Neural cell (in vitro differentiated cells): ENCODE results near the gene CLIP1.

Source experiments
- EZH2 ChIP-seq: fragments of 200-600, 300-800 bp; shearing (Covaris generic), sonication (generic); IDR thresholded peaks from 2 replicates; pipeline ENCODE4 v1.6.1; 2014; ENCODE audit warnings: antibody characterized with exemption, low read length, borderline replicate concordance, mild to moderate bottlenecking; ENCODE audit not compliant: insufficient read depth, poor library complexity, severe bottlenecking
- TF ChIP-seq, protein P1 (sequence below): fragments of 450-650 bp; IDR thresholded peaks from 2 replicates; pipeline ENCODE4 v1.5.1; 2014; ENCODE audit warnings: antibody characterized with exemption, mild to moderate bottlenecking, moderate library complexity; ENCODE audit not compliant: poor library complexity, severe bottlenecking

- TF ChIP-seq, protein P1, sequence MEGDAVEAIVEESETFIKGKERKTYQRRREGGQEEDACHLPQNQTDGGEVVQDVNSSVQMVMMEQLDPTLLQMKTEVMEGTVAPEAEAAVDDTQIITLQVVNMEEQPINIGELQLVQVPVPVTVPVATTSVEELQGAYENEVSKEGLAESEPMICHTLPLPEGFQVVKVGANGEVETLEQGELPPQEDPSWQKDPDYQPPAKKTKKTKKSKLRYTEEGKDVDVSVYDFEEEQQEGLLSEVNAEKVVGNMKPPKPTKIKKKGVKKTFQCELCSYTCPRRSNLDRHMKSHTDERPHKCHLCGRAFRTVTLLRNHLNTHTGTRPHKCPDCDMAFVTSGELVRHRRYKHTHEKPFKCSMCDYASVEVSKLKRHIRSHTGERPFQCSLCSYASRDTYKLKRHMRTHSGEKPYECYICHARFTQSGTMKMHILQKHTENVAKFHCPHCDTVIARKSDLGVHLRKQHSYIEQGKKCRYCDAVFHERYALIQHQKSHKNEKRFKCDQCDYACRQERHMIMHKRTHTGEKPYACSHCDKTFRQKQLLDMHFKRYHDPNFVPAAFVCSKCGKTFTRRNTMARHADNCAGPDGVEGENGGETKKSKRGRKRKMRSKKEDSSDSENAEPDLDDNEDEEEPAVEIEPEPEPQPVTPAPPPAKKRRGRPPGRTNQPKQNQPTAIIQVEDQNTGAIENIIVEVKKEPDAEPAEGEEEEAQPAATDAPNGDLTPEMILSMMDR: no peak
- TF ChIP-seq EZH2: no peak
Measured at GRCh38 chr12:122312926-122313325, 109.5 kb downstream of the CLIP1 start.
